ENCODE measurements around the gene CAVIN1.
"Not testable (repeated sequence)": the region's sequence is repeated elsewhere in the genome, so short reads cannot be mapped to it uniquely, and the experiment has no call there.

Gene CAVIN1

GRCh38 chr17:42372142-42372541 lies 50.9 kb downstream of the CAVIN1 start:
- DNase-seq (ENCODE audit: low read depth), result no peak
- no peak overlapping the region for H3K4me3 ChIP-seq (replicated peaks; ENCODE audit: low read depth, low read length)
- no peak for TF ChIP-seq CTCF (IDR thresholded peaks at IDR 0.05; ENCODE audit: low read length, missing control alignments)

GRCh38 chr17:42368797-42369561 lies 54.1 kb downstream of the CAVIN1 start:
- H3K4me3 ChIP-seq (replicated peaks; ENCODE audit: low read depth, low read length); DNase-seq (ENCODE audit: low read depth): not testable (repeated sequence)

GRCh38 chr17:42368310-42368709 lies 54.7 kb downstream of the CAVIN1 start:
- H3K4me3 ChIP-seq (replicated peaks; ENCODE audit: low read depth, low read length); DNase-seq (ENCODE audit: low read depth): not testable (repeated sequence)

- not testable (repeated sequence) for DNase-seq (ENCODE audit: low read depth); H3K4me3 ChIP-seq (replicated peaks; ENCODE audit: low read depth, low read length)
Observed at GRCh38 chr17:42366176-42367023, 56.7 kb downstream of the CAVIN1 start.

GRCh38 chr17:42365136-42365535 lies 57.9 kb downstream of the CAVIN1 start:
- H3K4me3 ChIP-seq (replicated peaks; ENCODE audit: low read depth, low read length), result no peak overlapping the region
- TF ChIP-seq CTCF (IDR thresholded peaks at IDR 0.05; ENCODE audit: low read length, missing control alignments), result no peak
- DNase-seq (ENCODE audit: low read depth), result peak; percentile 78

- H3K4me3 ChIP-seq (replicated peaks; ENCODE audit: low read depth, low read length), result no peak overlapping the region
- TF ChIP-seq CTCF (IDR thresholded peaks at IDR 0.05; ENCODE audit: low read length, missing control alignments), result no peak
- peak; percentile 75 for DNase-seq (ENCODE audit: low read depth)
Observed at GRCh38 chr17:42363767-42364585, 59.1 kb downstream of the CAVIN1 start.

- TF ChIP-seq CTCF (IDR thresholded peaks at IDR 0.05; ENCODE audit: low read length, missing control alignments), result no peak
- DNase-seq (ENCODE audit: low read depth), result no peak
- H3K4me3 ChIP-seq (replicated peaks; ENCODE audit: low read depth, low read length), result no peak overlapping the region
Observed at GRCh38 chr17:42363231-42363630, 59.8 kb downstream of the CAVIN1 start.

- H3K4me3 ChIP-seq (replicated peaks; ENCODE audit: low read depth, low read length), result no peak overlapping the region
- no peak for DNase-seq (ENCODE audit: low read depth)
- TF ChIP-seq CTCF (IDR thresholded peaks at IDR 0.05; ENCODE audit: low read length, missing control alignments), result no peak
Observed at GRCh38 chr17:42362245-42362961, 60.7 kb downstream of the CAVIN1 start.
